ENCODE data around the gene C12orf42.
"Not testable (repeated sequence)": the region's sequence is repeated elsewhere in the genome, so short reads cannot be mapped to it uniquely, and the experiment has no call there.

Gene C12orf42

DNA sequence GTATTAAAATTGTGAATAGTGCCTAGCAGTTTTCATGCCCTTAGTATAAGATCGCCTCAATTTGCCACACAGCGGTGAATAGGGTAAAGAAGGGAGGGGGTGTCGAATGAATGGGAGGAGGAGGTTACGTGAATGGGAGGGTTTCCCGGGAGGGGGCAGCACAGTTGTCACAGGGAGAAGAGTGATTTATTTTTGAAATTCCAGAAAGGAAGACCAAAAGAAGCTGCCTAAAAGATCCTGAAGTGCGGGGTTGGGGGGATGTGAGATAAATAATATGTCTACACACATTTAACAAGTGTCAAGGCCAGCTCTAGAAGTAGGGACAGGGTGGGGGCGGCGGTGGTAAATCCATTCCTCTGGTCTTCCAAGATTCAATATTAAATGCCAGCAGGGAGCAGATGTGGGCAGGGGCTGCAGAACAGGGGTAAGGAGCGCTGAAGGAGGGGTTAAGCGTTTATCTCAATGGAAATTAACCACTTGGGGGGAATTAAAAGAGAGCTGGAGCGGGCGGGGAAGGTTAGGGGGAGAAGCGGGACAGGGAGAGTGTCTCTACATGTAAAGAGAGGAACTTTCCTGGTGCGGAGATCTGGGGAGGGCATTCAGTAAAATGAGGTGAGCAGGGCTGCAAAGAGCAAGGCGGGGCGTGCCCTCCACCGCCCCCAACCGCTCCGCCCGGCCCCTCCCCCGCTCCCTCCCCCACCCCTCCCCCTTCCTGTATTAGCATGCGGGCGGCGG lies 867 bp downstream of the C12orf42 start:
- no peak for DNase-seq

DNA sequence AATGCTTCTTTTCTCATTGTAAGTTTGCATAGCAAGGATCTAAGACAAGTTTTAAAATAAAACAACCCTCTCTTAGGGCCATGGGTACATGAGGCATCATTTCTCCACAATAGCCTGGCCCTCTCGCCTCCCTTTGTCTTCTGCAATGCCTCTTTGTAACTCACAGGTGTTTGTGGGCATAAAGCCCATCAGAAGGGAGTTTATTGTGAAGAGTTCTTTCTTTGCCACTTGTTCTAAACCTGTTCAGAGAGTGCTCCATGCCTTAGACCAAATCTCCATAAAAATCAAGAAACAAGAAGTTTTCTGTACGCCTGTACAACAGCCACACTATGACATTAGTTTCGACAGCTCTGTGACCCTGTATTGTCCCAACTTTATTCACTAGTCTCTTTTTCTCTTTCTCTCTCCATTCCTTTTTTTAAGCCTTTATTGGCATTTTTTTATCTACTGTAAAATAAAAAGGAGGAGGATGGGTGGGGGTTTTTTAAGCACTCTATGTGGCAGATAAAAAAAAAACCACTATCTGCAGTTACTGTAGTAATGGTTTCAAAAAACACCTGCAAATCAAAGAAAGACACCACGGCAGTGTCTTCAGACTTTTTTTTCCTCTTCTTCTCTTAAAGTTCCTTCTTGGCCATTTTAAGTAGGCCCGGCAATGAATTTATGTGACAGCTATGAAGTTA lies 1.6 kb downstream of the C12orf42 start:
- DNase-seq, result no peak

- DNase-seq, result no peak
Observed at GRCh38 chr12:103493199-103493598, 2.6 kb downstream of the C12orf42 start.

- DNase-seq, result no peak
Observed at GRCh38 chr12:103482365-103482764, 13.4 kb downstream of the C12orf42 start.

GRCh38 chr12:103475073-103475472 lies 20.7 kb downstream of the C12orf42 start:
- no peak for DNase-seq

DNA sequence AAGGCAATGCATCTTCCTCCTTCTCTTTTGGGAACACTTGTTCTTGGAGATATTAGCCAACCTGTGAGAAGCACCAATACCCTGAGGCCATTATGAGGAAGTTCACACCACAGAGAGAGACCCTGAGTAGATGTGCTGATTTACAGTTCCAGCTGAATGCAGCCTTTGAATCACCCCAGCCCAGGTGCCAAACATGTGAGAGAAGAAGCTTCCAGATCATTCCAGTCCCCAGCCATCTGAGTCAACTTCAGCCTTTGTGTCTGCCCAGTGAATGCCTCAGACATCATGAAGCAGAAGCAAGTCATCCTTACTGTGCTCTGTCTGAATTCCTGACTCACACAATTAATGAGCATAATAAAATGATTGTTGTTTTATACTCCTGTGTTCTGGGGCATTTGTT lies 25.1 kb downstream of the C12orf42 start:
- no peak for DNase-seq

GRCh38 chr12:103469719-103470118 lies 26.0 kb downstream of the C12orf42 start:
- no peak for DNase-seq

- DNase-seq, result no peak
Observed at GRCh38 chr12:103468837-103469236, 26.9 kb downstream of the C12orf42 start.

- no peak for DNase-seq
Observed at GRCh38 chr12:103462675-103463074, 33.1 kb downstream of the C12orf42 start.

DNA sequence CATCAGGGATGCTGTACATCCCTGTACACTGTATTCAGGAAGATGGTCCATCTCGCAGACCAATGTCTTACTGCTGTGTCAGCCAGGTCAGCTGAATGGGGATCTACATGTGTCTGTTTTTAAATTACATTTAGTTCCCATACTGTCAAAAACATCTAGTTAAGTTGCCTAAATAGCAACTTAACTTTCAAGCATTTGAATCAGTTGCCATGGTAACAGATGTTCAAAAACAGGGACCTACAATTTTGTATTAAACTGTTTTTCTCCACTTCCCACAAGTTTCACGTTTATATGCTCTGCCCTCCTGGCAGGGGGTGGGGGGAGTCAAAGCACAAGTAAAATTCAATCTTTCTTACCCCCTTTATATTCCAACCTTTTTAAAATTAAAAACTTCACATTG lies 38.3 kb downstream of the C12orf42 start:
- DNase-seq, result no peak

- no peak for DNase-seq
Observed at GRCh38 chr12:103456006-103456405, 39.8 kb downstream of the C12orf42 start.

DNA sequence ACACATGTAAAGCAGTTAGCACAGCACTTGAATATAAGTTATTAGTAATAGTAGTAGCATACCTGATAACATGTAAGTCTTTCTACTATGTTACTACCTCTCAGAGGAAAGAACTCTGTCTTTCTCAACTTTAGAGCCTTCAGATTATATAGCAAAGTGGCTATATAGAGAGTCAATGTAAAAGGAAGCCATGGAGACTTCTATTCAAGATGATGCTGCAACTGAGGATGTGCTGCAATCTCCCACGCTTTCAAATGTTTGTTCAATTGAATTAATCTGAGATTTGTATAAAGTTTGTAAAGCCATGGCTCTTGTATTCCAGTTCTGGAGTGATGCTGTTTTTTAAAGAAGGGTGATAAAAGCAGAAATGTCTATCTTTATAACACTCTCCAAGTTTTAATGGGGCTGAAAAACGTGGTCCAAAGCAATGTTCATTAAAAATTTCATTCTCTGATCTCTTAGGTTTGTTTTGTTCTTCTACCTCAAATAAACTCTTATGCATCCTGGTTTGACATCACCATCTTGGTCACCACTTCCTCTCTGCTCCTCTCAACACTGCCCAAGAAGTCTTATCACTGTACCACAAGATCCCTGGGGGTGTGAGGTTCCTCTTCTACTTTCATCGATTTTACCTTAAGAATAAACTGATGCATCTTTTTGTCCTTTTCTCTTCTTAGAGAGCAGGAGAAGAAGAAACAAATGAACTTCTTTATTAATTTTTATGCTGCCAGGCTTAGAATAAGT lies 40.6 kb downstream of the C12orf42 start:
- DNase-seq, result no peak

DNA sequence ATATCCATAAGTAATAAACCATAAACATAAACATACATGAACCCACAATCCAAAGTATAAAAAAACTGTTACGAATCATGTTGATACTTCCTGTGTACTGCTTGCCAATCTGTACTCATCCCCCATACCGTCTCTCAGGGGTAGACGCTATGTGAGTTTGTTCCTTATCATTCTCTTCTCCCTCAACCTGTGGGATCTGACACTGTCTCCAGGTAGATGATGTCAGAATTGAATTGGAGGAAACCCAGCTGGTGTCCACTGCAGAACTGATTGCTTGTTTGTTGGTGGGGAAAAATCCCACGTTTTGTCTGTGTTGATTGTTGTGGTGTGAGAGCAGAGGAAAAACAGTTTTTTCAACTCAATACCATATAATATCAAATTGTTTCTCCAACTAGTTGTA lies 50.8 kb downstream of the C12orf42 start:
- DNase-seq, result no peak

DNA sequence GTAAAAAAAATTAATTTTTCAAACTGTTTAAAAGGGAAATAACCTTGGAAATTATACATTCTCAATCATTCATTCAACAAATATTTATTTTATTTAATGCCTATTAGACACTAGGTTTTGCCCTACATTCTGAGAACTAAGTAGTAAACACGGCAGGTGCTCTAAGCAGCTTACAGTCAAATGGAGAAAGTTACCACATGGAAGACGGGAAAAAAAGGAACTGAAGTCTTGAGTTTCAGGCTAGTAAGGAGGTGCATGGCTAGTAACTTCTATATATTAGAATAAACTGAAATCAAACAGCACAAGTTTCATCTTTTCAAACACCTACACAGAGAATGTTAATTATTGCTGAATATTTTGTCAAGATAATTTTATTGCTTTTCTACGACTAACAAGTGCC lies 52.9 kb downstream of the C12orf42 start:
- no peak for DNase-seq

- DNase-seq, result no peak
Observed at GRCh38 chr12:103442182-103442555, 53.6 kb downstream of the C12orf42 start.

DNA sequence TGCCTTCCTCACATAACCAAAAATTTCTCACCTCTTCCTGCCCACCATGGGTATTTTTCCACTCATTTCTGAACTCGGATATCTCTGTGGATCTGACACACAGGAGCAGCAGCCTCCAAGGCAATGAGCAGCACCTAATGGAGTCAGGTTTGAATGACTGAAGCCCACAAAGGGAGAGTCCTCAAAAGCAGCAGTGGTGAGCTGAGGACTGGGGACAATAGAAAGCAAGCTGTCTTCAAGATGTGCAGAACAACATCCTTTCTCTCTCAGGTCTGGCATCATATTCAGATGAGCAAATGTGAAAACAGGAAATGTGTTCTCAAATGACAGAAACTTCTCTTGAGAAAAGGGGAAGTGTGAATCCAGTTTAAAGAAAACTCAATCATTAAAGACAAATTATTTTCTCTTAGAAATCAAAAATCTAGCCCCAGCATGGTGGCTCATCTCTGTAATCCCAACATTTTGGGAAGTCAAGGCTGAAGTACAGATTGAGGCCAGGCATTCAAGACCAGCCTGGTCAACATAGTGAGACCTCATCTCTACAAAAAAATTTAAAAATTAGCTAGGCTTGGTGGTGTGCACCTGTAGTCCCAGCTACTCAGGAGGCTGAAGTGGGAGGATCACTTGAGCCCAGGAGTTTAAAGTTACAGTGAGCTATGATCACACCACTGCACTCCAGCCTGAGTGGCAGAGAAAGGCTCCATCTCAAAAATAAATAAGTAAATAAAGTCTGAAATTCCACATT lies 54.2 kb downstream of the C12orf42 start:
- peak; percentile 0 for DNase-seq

DNA sequence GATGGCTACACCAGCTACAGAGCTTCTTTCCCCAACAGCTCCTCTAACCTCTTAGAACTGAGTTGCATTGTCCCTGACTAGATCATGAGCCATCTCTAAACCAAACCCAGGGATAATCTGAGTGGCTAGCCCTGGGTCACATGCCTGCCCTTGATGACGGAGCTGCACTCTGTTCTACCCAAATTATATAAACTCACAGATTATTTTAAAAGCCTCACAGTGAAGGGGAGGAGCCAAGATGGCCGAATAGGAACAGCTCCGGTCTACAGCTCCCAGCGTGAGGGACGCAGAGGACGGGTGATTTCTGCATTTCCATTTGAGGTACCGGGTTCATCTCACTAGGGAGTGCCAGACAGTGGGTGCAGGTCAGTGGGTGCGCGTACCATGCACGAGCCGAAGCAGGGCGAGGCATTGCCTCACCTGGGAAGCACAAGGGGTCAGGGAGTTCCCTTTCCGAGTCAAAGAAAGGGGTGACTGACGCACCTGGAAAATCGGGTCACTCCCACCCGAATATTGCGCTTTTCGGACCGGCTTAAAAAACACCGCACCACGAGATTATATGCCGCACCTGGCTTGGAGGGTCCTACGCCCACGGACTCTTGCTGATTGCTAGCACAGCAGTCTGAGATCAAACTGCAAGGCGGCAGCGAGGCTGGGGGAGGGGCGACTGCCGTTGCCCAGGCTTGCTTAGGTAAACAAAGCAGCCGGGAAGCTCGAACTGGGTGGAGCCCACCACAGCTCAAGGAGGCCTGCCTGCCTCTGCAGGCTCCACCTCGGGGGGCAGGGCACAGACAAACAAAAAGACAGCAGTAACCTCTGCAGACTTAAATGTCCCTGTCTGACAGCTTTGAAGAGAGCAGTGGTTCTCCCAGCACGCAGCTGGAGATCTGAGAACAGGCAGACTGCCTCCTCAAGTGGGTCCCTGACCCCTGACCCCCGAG lies 61.3 kb downstream of the C12orf42 start:
- DNase-seq, result not testable (repeated sequence)

DNA sequence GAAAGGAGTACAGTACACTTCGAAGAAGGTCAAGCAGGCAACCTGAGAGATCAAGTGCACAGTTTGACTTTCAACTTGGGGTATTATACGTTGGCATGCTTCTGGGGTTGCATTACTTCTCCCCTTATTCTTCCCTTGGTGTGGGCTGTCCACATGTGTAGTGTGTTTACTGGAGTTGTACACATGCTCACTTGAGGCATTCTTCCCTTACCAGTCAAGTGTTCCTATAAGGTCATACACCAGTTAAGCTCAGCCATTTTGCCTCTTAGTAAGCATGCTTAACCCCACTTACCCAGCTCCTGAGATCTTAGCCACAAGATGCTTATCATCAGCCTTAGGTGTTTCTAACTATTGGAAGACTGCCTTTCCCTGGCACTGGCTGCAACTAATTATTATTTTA lies 63.8 kb downstream of the C12orf42 start:
- no peak for DNase-seq

DNA sequence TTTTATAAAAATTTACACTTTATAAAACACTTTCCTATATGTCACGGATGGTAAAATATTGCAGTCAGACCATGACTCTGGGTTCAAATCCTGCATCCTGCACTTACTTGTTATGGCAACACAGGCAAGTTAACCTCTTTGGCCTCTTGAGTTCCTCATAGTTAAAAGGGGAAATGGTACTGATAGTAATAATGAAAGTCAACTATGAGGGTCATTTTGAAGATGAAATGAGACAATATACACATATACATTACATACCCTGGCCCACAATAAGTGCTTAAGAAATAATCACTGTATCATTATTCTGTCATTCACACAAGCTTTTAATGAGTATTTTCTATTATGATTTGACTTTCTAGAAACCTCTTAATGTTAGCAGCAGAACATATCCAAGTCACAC lies 64.4 kb downstream of the C12orf42 start:
- DNase-seq, result no peak

DNA sequence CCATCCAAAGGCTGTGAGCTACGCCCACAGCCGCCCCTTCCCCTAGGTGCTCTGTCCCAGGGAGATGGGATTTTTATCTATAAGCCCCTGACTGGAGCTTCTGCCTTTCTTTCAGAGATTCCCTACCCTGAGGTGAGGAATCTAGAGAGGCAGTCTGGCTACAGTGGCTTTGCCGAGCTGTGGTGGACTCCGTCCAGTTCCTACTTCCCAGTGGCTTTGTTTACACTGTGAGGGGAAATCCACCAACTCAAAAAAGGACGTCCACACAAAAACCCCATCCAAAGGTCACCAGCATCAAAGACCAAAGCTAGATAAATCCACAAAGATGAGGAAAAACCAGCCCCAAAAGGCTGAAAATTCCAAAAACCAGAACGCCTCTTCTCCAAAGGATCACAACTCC lies 70.1 kb downstream of the C12orf42 start:
- not testable (repeated sequence) for DNase-seq

DNA sequence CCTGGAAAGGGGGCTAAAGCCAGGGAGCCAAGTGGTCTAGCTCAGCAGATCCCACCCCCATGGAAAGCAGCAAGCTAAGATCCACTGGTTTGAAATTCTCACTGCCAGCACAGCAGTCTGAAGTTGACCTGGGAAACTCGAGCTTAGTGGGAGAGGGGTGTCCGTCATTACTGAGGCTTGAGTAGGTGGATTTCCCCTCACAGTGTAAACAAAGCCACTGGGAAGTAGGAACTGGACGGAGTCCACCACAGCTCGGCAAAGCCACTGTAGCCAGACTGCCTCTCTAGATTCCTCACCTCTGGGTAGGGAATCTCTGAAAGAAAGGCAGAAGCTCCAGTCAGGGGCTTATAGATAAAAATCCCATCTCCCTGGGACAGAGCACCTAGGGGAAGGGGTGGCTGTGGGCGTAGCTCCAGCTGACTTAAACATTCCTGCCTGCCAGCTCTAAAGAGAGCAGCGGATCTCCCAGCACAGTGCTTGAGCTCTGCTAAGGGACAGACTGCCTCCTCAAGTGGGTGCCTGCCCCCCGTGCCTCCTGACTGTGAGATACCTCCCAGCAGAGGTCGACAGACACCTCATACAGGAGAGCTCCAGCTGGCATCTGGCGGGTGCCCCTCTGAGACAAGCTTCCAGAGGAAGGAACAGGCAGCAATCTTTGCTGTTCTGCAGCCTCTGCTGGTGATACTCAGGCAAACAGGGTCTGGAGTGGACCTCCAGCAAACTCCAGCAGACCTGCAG lies 70.8 kb downstream of the C12orf42 start:
- DNase-seq, result not testable (repeated sequence)

All from stimulated activated naive CD4-positive, alpha-beta T cell treated with Interleukin-2 at 50 U/mL for 16 hours (primary cell).